ENCODE results near the gene ATP8A2. TPM values are rescaled to one million over a fixed set of nuclear protein-coding genes. Genes with fewer than 3 reads are reported as not detected.

The ATP8A2 gene
- total and polyA plus RNA-seq, 2 of the 4 experiments (the other 2 are of a cell fraction): 0.02 to 0.18 TPM

DNA sequence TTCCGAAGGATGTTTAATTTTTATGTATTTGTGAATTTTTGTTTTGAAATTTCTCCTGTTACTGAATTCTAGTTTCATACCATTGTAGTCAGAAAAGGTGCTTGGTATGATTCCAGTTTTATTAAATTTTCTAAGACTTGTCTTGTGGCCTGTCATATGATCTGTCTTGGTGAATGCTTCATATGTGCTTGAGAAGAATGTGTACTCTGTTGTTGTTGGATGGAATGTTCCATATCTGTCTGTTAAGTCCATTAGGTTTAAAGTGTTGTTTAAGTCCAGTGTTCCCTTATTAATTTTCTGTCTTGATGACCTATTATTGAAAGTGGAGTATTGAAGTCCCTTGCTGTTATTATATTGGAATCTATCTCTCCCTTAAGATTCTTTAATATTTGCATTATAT is 273.9 kb downstream of the ATP8A2 start:
- Histone ChIP-seq H3K9me3 (ENCODE audit: control insufficient read depth, insufficient read depth, low read length) (no peaks in the 10 kb centered on the region; the same call in 1 of the 2 replicates), H3K36me3 (ENCODE audit: control insufficient read depth, insufficient read depth, low read length) (no peaks in the 10 kb centered on the region), H3K14ac (replicated peaks; ENCODE audit: low read depth, low read length) (no peak overlapping the region), H3K27me3 (ENCODE audit: control insufficient read depth, insufficient read depth, low read length) (no peaks in the 10 kb centered on the region), H2BK120ac (ENCODE audit: low read depth, low read length) (no peak overlapping the region), H3K9me1 (ENCODE audit: insufficient read depth, low read length) (no peaks in the 10 kb centered on the region), H3K4me3 (ENCODE audit: insufficient read depth, low read depth, low read length) (no peak overlapping the region), H2AK9ac (replicated peaks; ENCODE audit: low read depth, low read length, poor library complexity) (no peak overlapping the region), H3K9ac (ENCODE audit: low read depth, low read length) (no peak overlapping the region), H3K18ac (ENCODE audit: low read depth, low read length) (no peak overlapping the region), H4K20me1 (ENCODE audit: insufficient read depth, low read length) (no peaks in the 10 kb centered on the region), H3K79me1 (ENCODE audit: low read depth in 1 of 2, low read length in 2 of 2) (no peaks in the 10 kb centered on the region), H2AFZ (replicated peaks; ENCODE audit: low read length, poor library complexity) (no peak overlapping the region), H3K23ac (ENCODE audit: low read depth, low read length) (no peak overlapping the region), H2BK5ac (ENCODE audit: low read depth, low read length, poor library complexity, severe bottlenecking) (no peak overlapping the region), H3K27ac (ENCODE audit: insufficient read depth, low read length) (no peak overlapping the region), H3K4ac (ENCODE audit: low read depth, low read length) (no peak overlapping the region), H4K5ac (ENCODE audit: low read depth, low read length) (no peak overlapping the region), H3K4me1 (ENCODE audit: control insufficient read depth, insufficient read depth, low read length) (no peaks in the 10 kb centered on the region), H3K4me2 (ENCODE audit: low read depth, low read length) (no peak overlapping the region), H3K56ac (ENCODE audit: extremely low read depth, insufficient read depth, low read length) (no peak overlapping the region), H2AK5ac (ENCODE audit: low read depth, low read length) (no peak overlapping the region), H2BK15ac (ENCODE audit: low read depth, low read length) (no peak overlapping the region), H4K8ac (ENCODE audit: low read depth in 2 of 2, low read length in 2 of 2) (no peak overlapping the region), H4K91ac (ENCODE audit: insufficient read depth, low read depth, low read length) (no peak overlapping the region), H2BK20ac (ENCODE audit: low read depth, low read length) (no peak overlapping the region)
- in situ Hi-C loops (cut with MboI; ENCODE audit: low sequenced_read_pairs): no loop called here
- dilution Hi-C loops (cut with HindIII; ENCODE audit: low sequenced_read_pairs, unreplicated experiment): no loop called here
- no CpG with 5 or more reads among the region's 1 CpG for WGBS, 2 experiments (ENCODE audit: extremely low coverage in 2 of 2, insufficient read length in 1 of 2)
- no peak for ATAC-seq (ENCODE audit: low read depth)
- no peak for DNase-seq
- ChIA-PET POLR2A (ENCODE audit: unreplicated experiment) (no interaction called here), CTCF (no interaction called here)
- TF ChIP-seq, protein P1, sequence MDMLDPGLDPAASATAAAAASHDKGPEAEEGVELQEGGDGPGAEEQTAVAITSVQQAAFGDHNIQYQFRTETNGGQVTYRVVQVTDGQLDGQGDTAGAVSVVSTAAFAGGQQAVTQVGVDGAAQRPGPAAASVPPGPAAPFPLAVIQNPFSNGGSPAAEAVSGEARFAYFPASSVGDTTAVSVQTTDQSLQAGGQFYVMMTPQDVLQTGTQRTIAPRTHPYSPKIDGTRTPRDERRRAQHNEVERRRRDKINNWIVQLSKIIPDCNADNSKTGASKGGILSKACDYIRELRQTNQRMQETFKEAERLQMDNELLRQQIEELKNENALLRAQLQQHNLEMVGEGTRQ (IDR thresholded peaks at IDR 0.05; ENCODE audit: low read depth, low read length): no peak
- TF ChIP-seq FOS (IDR thresholded peaks at IDR 0.05; ENCODE audit: low read depth, low read length) (no peak), NFE2L2 (IDR thresholded peaks at IDR 0.05; ENCODE audit: low read depth, low read length) (no peak), BHLHE40 (IDR thresholded peaks at IDR 0.05; ENCODE audit: low read depth, low read length) (no peak), SMC3 (IDR thresholded peaks at IDR 0.05; ENCODE audit: low read depth, low read length) (no peak), MXI1 (IDR thresholded peaks at IDR 0.05; ENCODE audit: borderline replicate concordance, low read depth, low read length) (no peak), RFX5 (IDR thresholded peaks at IDR 0.05; ENCODE audit: low read depth, low read length) (no peak), MAZ (IDR thresholded peaks at IDR 0.05; ENCODE audit: borderline replicate concordance, low read depth, low read length) (no peak), RCOR1 (IDR thresholded peaks at IDR 0.05; ENCODE audit: insufficient replicate concordance, low read length) (no peak), CEBPB (IDR thresholded peaks at IDR 0.05; ENCODE audit: low read depth, low read length) (no peak)
- TF ChIP-seq, protein P2, sequence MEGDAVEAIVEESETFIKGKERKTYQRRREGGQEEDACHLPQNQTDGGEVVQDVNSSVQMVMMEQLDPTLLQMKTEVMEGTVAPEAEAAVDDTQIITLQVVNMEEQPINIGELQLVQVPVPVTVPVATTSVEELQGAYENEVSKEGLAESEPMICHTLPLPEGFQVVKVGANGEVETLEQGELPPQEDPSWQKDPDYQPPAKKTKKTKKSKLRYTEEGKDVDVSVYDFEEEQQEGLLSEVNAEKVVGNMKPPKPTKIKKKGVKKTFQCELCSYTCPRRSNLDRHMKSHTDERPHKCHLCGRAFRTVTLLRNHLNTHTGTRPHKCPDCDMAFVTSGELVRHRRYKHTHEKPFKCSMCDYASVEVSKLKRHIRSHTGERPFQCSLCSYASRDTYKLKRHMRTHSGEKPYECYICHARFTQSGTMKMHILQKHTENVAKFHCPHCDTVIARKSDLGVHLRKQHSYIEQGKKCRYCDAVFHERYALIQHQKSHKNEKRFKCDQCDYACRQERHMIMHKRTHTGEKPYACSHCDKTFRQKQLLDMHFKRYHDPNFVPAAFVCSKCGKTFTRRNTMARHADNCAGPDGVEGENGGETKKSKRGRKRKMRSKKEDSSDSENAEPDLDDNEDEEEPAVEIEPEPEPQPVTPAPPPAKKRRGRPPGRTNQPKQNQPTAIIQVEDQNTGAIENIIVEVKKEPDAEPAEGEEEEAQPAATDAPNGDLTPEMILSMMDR (conservative IDR thresholded peaks at IDR 0.05; ENCODE audit: low read depth, low read length): no peak
- intact Hi-C loops (cut with micrococcal nuclease): no loop called here
- no TSS peak for BruUV-seq (replicated peaks)
